Cardiac septum (tissue), 1 donor: ENCODE results near the gene SEBOX. TPM values are rescaled to one million over a fixed set of nuclear protein-coding genes. Genes with fewer than 3 reads are reported as not detected.

ENCODE experiments used
- microRNA-seq: library from miRNA; unstranded; fragments of <30 nt; microRNA quantifications from one replicate; pipeline ENCODE4 v1.2.0, GENCODE V29; 2020
- total RNA-seq: library from RNA; stranded (reverse); fragmentation: NEBNext Ultra II Directional; extraction: Animal tissue kit (Norgen Biotek cat#: 25700); gene quantifications from one replicate; pipeline ENCODE4 v1.2.1, GENCODE V29; 2021
- donor health status: DM: no; HTN: no; CAD: no.

SEBOX gene
- total RNA-seq, 1 donor from 2014 or later = not detected

Small RNA genes lying within 50 kb of the gene (microRNA-seq; reads per million reads assigned to microRNA genes)
- gene MIR4723 = not detected

Other genes with a start within 250 kb of the SEBOX start
- gene TMEM97, start 46.0 kb downstream of the SEBOX start, total RNA-seq = 3.9 TPM
- 17.3 TPM for gene IFT20, start 29.7 kb downstream of the SEBOX start, total RNA-seq
- 58.5 TPM for gene TNFAIP1, start 29.4 kb downstream of the SEBOX start, total RNA-seq
- 127 TPM for gene POLDIP2, start 7.7 kb downstream of the SEBOX start, total RNA-seq
- 48.2 TPM for gene VTN, start 5.1 kb upstream of the SEBOX start, total RNA-seq
- 10.4 TPM for gene SARM1, start 6.5 kb upstream of the SEBOX start, total RNA-seq
- 2.7 TPM for gene SLC46A1, start 41.0 kb upstream of the SEBOX start, total RNA-seq
- not detected for gene SLC13A2, start 108.4 kb upstream of the SEBOX start, total RNA-seq
- not detected for gene FOXN1, start 141.1 kb upstream of the SEBOX start, total RNA-seq
- gene UNC119, start 187.4 kb upstream of the SEBOX start, total RNA-seq = 16.0 TPM
- gene PIGS, start 206.3 kb upstream of the SEBOX start, total RNA-seq = 51.5 TPM
- 326 TPM for gene ALDOC, start 211.7 kb upstream of the SEBOX start, total RNA-seq
- 0.78 TPM for gene SPAG5, start 233.8 kb upstream of the SEBOX start, total RNA-seq
- gene RSKR, start 249.0 kb upstream of the SEBOX start, total RNA-seq = 6.8 TPM